GF-D8 (cell line): ENCODE data around the gene TUBGCP2.
A peak's percentile ranks its signal among the peaks of the same experiment; 100 is the strongest.
"Not testable (repeated sequence)": the region's sequence is repeated elsewhere in the genome, so short reads cannot be mapped to it uniquely, and the experiment has no call there.

Experiments
- DNase-seq: peaks from one replicate; lab custom pipeline; 2025; lab: John Stamatoyannopoulos, UW

TUBGCP2 gene

DNA sequence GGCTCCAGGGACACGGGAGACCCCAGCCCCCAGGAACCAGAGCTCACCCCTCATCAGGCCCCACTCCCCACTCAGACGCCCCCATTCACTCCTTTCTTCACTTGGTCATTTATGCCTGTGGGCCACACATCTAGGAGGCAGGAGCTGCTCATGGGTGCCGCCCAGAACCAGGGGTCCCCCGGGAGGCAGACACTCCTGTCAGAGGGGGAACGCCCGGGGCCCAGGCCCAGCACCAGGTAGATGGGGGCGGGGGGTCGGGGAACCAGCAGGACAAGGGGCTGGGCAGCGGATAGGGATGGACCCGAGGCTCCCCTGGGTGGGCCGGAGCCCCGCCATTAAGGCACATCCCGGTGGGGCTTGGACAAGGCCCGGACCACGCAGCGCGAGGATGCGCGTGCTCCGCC, 16.2 kb upstream of the TUBGCP2 start:
- DNase-seq, result no peak

DNA sequence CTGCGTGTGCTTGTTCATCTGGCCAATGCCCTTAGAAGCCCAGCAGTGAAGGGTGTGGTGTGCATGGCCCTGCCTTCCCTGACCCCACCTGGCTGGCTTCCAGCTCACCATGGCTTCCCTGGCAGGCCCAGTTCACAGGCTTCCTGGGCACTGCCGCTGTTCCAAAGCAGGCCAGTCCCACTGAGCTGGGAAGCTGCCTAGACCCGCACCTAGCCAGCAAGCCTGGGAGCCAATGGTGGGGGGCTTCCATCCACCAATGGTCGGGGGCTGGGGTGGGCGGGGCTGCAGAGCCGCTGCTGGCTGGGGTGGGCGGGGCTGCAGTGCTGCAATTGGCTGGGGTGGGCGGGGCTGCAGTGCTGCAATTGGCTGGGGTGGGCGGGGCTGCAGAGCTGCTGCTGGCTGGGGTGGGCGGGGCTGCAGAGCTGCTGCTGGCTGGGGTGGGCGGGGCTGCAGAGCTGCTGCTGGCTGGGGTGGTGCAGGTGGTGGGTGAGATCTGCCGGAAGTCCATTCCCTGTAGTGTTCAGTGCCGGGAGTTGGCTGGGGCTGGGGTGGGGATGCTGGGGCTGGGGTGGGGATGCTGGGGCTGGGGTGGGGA, 15.6 kb upstream of the TUBGCP2 start:
- DNase-seq, result no peak

DNA sequence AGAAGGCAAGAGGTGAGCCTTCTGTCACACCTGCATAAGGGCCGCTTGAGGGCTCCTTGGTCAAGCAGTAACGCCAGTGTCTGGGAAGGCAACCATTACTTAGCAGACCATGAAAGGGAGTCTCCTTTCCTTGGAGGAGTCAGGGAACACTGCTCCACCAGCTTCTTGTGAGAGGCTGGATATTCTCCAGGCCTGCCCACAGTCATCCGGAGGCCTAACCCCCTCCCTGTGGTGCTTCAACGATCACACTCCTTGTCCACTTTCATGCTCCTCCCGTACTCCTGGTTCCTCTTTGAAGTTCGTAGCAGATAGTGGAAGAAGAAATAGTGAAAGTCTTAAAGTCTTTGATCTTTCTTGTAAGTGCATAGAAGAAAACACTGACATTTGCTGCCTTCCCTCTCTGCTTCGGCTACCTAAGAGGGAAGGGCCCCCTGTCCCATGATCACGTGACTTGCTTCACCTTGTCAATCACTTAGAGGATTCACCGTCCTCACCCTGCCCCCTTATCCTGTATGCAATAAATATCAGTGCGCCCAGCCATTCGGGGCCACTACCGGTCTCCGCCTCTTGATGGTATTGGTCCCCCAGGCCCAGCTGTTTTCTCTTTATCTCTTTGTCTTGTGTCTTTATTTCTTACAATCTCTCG, 13.5 kb upstream of the TUBGCP2 start:
- not testable (repeated sequence) for DNase-seq

DNA sequence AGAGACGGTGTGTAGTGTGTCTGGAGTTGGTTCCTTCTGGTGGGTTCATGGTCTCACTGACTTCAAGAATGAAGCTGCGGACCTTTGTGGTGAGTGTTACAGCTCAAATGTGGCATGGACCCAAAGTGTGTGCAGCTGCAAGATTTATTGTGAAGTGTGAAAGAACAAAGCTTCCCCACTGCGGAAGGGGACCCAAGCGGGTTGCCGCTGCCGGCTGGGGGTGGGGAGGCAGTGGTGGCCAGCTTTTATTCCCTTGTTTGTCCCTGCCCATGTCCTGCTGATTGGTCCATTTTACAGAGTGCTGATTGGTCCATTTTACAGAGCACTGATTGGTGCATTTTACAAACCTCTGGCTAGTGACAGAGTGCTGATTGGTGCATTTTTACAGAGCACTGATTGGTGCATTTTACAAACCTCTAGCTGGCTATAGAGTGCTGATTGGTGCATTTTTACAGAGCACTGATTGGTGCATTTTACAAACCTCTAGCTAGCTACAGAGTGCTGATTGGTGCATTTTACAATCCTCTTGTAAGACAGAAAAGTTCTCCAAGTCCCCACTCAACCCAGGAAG, 12.3 kb upstream of the TUBGCP2 start:
- DNase-seq, result not testable (repeated sequence)

DNA sequence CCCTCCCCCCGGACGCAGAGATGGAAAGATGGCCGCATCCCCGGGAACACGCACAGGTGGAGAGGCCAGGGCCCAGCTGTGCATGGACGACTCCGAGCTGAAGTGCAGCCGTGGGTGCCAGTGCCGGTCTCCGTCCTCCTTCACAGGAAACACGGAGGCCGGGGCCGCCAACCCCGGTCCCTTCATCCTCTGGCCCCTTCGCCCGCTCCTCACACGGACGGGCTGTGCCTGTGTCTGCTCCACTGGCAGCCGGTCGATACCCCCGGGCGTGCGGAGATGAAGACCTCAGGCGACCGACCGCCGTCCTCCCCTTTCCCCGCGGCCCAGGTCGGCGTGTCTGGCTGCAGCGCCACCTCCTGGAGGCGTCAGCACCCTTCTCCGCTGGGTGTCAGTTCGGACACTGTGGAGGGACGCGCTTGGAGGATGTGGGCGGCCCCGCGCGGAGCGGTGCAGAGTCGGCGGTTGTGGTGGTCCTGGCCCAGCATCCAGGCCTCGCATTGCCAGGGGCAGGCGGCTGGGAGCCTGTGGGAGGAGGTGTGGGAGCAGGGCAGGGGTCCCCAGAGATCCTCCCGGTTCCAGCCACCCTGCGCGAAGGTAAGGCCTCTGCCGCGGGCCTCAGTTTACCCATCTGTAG, 9.9 kb upstream of the TUBGCP2 start:
- DNase-seq, result peak; percentile 7

DNA sequence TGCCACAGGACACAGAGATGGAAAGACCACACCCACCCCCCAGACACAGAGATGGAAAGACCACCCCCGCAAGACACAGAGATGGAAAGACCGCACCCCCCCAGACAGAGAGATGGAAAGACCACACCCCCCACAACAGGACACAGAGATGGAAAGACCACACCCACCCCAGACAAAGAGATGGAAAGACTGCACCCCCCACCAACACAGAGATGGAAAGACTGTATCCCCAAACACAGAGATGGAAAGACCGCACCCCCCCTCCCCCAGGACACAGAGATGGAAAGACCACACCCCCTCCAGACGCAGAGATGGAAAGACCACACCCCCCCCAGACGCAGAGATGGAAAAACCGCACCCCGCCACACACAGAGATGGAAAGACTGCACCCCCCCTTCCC, 8.1 kb upstream of the TUBGCP2 start:
- no peak for DNase-seq

DNA sequence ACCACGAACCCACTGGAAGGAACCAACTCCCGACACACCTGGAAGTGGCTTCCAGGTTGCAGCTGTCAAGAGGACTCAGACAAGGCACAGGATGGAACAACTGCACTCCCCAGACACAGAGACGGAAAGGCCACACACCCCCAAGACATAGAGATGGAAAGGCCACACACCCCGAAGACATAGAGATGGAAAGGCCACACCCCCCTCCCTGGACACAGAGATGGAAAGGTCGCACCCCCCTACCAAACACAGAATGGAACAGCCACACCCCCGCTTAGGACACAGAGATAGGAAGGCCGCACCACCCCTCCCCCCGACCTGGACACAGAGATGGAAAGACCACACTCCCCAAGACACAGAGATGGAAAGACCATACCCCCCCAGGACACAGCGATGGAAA, 7.6 kb upstream of the TUBGCP2 start:
- DNase-seq, result no peak

DNA sequence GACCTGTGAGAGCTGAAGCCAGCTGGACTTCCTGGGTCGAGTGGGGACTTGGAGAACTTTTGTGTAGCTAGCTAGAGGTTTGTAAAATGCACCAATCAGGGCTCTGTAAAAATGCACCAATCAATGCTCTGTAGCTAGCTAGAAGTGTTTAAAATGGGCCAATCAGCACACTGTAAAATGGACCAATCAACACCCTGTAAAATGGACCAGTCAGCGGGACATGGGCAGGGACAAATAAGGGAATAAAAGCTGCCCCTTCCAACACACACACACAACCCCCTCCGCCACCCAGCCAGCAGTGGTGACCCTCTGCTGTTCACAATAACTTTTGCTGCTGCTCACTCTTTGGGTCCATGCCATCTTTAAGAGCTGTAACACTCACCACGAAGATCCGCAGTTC, 7.2 kb upstream of the TUBGCP2 start:
- no peak for DNase-seq

DNA sequence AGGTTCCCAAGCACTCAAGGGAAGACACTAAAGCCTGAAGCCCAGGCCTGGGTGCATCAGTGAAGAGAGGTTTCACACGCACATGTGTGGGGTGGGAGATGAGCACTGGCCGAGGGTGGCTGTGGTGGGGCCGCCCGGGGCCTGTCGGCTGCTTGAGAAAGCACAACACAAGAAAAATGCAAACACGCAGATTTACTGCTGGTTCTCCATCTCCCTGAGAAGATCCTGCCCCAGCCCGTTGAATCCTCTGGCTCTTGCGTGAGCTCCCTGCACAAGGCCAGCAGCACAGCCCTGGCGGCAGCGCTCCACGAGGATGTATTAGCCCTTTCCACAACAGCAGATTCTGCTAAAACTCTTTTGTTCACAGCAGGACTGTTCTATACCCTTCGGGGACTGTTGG, 6.2 kb upstream of the TUBGCP2 start:
- no peak for DNase-seq

DNA sequence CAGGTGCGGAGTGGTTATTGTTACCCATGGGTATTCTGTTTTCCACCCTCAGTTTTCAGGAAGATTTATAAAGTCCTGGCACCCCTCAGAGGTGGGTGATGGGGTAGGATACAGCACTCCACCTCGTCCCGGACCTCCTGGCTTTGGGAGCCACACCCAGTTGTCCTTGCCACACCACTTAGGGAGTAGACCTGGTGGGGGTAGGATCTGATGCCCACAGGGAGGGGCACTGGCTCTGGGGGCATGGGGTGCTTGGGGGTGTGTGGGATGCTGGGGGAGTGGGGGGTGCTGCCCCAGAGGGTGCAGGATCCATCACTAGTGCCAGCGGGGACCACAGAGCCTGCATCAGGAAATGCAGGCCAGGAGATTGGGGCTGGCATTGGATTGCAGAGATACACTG, 4.5 kb upstream of the TUBGCP2 start:
- DNase-seq, result no peak

DNA sequence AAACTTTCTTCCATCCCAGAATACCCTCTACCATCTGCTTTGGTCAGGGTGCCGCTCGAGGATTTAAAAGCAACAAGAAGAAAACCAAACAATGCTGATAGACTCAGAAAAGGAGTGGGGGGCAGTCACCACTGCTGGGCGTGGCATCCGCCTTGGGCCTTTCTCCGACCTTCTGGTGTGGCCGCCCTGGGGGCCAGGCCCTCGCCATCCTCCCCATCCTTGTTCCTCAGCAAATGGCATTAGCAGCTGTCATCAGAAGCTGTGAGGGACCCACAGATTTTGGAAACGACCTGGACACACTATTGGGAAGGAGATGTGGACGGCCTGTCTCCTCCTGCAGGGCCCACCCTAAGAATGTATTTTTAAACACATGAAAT, 4.1 kb upstream of the TUBGCP2 start:
- DNase-seq, result no peak

DNA sequence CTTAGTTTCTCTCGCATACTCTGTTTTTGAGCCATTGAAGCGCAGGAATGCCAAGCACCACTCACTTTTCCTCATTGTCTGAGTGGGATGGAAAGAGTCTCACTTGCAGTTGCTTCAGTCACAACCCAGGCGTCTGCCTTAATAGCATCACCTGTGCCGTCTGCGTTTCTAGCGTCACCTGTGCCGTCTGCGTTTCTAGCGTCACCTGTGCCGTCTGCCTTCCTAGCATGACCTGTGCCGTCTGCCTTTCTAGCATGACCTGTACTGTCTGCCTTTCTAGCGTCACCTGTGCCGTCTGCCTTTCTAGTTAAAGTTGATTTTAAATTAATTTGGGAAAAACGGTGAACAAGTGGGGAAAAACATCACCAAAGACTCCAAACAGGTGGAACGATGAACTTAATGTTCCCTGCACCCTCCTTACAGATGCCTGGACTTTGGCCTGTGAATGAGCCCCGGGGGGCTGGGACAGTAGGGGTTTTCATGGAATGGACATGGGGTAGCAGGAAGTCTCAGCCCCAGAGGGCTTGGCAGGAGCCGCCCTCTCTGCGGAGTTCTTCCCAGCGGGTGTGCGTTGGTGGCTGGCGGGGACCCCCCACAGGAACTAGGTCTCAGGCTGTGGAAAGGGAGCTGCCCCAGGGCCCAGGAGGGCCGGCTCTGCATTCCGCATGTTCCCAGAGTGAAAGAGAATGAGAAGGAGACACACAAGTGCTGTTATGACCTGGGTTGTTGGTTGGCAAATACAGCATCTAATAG, 3.5 kb upstream of the TUBGCP2 start:
- DNase-seq, result no peak

DNA sequence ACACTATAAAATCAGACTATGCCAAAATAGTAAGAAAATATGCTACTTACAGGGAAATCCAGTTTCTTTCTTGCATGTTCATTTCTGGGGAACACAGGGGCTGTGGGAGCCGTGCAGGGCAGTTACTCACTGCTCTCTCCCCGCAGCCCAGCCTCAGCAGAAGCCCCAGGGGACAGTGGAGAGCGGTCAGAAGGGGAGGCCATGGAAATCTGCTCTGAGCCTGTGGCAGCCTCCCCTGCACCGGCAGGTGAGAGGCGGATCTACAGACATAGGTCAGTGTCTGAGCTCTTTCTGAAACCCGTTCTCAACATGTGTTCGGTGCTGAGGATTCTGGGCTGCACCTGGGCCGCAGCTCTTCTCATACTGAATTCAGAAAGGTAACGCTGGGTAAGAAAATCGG, 2.9 kb upstream of the TUBGCP2 start:
- DNase-seq, result no peak

DNA sequence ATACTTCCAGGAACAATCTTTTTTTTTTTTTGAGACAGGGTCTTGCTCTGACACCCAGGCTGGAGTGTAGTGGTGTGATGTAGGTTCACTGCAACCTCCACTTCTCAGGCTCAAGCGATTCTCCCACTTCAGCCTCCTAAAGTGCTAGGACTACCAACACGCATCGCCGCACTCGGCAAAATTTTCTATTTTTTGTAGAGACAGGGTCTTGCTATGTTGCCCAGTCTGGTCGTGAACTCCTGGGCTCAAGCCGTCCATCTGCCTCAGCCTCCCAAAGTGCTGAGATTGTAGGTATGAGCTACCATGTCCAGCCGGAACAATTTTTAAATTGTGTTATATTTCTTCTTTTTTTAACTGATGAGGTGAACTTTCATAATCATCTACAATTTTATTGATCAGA, 2.1 kb upstream of the TUBGCP2 start:
- DNase-seq, result no peak

DNA sequence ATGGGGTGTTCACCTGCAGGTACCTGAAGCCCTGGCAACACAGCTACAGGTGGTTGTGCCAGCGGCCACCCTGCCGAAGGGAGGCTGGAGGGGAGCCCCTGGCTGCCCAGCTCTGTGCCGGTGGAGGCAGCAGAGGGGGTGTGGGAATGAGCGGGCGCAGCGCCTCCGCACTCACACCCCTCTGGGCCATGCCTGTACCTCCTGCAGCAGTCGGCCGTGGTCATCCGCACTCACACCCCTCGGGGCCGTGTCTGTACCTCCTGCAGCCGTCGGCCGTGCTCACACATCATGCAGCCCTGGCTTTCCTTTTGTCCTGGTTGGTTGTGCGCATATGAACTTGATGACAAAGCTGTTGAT, 1.7 kb upstream of the TUBGCP2 start:
- DNase-seq, result no peak

DNA sequence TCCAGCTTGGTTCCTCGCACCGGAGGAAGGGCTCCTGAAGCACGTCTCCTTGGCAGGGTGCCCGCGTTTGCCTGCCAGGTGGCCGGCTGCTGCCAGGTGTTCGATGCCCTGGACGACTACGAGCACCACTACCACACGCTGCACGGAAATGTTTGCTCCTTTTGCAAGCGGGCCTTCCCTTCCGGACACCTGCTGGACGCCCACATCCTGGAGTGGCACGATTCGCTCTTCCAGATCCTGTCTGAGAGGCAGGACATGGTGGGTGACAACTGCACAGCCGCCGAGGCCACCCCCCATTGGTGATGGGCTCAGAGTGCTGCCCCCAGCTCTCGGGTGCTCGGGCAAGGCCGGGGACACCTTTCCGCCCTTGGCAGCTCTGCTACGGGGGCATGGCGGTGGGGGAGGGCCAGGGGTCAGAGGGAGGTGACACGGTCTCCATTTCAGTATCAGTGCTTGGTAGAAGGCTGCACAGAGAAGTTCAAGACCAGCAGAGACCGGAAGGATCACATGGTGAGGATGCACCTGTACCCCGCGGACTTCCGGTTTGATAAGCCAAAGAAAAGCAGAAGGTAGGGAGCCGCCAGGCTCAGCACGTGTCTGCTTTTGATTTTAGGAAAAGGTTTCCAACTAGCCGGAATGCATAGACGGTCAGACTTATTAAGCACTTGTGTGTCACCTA, 1.2 kb upstream of the TUBGCP2 start:
- DNase-seq, result no peak

DNA sequence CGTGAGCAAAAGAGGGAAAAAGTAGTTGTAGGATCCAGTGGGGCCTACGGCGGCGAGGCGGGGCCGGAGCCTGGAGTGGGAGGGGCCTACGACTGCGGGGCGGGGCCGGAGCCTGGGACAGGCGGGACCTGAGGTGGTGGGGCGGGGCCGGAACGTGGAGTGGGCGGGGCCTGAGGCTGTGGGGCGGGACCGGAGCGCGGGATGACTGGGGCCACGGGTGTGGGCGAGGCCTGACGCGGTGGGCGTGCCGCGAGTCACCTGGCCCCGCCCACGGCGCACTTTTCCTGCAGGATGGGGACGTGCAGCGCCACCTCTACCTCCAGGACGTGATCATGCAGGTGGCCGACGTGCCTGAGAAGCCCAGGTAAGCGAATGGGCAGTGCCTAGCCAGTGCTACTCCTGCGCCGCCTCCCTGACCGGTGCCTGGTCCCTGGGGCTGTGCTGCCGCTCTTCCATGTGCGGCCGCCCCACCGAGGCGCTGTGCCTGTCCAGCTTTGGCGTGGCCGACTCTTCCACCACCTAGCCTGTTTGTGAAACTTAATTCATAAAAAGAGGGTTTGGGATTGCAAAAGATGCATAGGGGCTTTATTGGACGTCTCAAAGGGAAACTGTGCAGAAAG, 538 bp upstream of the TUBGCP2 start:
- DNase-seq, result peak; percentile 64

DNA sequence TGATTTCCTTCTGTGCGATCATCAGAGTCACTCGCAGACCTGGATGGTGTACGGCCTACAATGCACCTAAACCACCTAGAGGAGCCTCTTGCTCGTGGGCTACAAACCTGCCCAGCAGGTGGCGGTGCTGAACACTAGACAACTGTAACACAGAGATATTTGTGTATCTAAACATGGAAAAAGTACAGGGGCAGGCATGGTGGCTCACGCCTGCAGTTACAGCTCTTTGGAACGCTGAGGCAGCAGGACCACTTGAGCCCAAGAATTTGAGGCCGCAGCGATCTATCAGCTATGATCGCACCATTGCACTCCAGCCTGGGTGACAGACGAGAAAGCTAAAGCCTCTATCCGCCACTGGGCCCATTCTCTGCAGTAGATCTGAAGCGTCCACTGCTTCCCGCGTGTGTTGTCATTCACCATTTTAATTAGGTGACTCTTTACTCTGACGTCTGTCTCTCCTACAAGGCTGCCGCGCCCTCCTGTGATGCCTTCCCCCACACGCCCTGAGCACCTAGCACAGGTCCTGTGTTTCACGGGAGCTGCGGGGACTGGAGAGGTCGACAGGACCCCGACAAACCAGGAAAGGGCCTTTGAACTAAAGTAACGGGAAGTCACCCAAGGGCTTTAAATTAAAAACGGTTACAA, 774 bp downstream of the TUBGCP2 start:
- DNase-seq, result peak; percentile 42

DNA sequence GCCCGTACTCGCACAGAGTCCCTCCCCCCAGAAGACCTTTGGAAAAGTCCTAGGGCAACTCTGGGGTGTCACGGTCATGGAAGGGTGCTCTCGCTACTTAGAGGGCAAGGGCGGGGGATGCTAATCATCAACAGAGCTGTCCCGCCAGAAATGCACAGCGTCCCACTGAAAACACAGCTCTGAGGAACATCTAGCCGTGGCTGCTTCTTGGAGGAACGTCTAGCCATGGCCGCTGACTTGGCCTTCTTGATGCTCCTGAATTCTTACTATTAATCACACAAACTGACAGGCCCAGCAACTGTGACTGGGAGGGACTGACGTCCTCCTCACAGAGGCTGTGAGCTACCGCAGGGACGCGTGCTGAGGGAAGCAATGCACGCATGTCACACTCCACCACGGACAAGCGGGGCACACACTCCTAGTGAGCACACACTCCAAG, 1.7 kb downstream of the TUBGCP2 start:
- no peak for DNase-seq

DNA sequence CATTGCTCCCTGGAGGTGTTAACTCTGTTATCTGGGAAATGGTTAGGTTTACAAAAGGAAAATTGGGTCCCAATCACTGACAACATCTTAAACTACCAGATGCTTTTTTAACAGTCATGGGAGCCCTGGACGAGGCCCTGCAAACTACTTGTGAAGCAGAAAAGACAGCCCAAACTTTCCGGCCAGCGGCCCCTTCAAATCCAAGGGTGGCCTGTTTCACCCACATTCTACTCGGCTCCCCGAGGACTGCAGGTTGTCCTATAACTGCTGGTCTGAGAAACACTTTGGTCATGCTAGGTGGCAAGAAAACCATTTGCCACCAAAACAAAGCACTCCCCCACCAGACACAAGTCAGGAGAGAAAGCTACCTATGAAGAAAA, 2.6 kb downstream of the TUBGCP2 start:
- no peak for DNase-seq

DNA sequence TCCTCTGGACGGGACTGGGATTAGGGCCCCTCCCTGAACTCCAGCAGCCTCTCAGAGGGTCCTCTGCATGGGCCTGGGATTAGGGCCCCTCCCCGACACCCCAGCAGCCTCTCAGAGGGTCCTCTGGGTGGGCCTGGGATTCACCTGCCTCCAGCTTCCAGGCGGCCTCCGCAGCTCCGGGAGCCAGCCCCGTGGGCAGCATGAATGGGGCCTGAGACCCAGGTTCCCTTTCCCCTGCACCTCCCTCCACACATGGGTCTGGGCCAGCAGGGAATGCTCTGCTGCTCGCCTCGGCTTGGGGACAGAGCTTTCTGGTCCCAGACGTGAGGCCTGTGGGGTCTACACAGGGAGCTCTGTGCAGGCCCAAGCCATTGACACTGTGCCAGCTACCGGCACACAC, 5.5 kb downstream of the TUBGCP2 start:
- DNase-seq, result no peak
